ENCODE results near the gene SERHL2.
A peak's percentile ranks its signal among the peaks of the same experiment; 100 is the strongest.
"Not testable (repeated sequence)": the region's sequence is repeated elsewhere in the genome, so short reads cannot be mapped to it uniquely, and the experiment has no call there.

Gene SERHL2

GRCh38 chr22:42553475-42554361 lies at the start of gene SERHL2:
SERHL2 (plus strand) TSS chr22:42553956; CDS start chr22:42554021, 65 bp downstream.
- peak; percentile 74 for DNase-seq (ENCODE audit: low read depth, low spot score)

- DNase-seq (ENCODE audit: low read depth, low spot score) = not testable (repeated sequence)
Measured at GRCh38 chr22:42508327-42508974, 45.3 kb upstream of the SERHL2 start.

GRCh38 chr22:42508975-42509364 lies 44.8 kb upstream of the SERHL2 start:
- DNase-seq (ENCODE audit: low read depth, low spot score) = not testable (repeated sequence)

GRCh38 chr22:42509548-42509947 lies 44.2 kb upstream of the SERHL2 start:
- no peak for DNase-seq (ENCODE audit: low read depth, low spot score)

GRCh38 chr22:42511401-42511891 lies 42.3 kb upstream of the SERHL2 start:
- DNase-seq (ENCODE audit: low read depth, low spot score) = no peak

- not testable (repeated sequence) for DNase-seq (ENCODE audit: low read depth, low spot score)
Measured at GRCh38 chr22:42512273-42512990, 41.3 kb upstream of the SERHL2 start.

GRCh38 chr22:42514331-42514730 lies 39.4 kb upstream of the SERHL2 start:
- DNase-seq (ENCODE audit: low read depth, low spot score) = not testable (repeated sequence)

GRCh38 chr22:42515304-42515703 lies 38.5 kb upstream of the SERHL2 start:
- DNase-seq (ENCODE audit: low read depth, low spot score) = not testable (repeated sequence)

- no peak for DNase-seq (ENCODE audit: low read depth, low spot score)
Measured at GRCh38 chr22:42515896-42516295, 37.9 kb upstream of the SERHL2 start.

- not testable (repeated sequence) for DNase-seq (ENCODE audit: low read depth, low spot score)
Measured at GRCh38 chr22:42517103-42517502, 36.7 kb upstream of the SERHL2 start.

GRCh38 chr22:42518638-42519524 lies 34.9 kb upstream of the SERHL2 start:
- DNase-seq (ENCODE audit: low read depth, low spot score) = not testable (repeated sequence)

GRCh38 chr22:42519525-42520401 lies 34.0 kb upstream of the SERHL2 start, which contains the start of gene RRP7A:
RRP7A (minus strand) TSS chr22:42519796; CDS start chr22:42519786, 10 bp downstream.
- peak; percentile 60 for DNase-seq (ENCODE audit: low read depth, low spot score)

- no peak for DNase-seq (ENCODE audit: low read depth, low spot score)
Measured at GRCh38 chr22:42521228-42521546, 32.6 kb upstream of the SERHL2 start.

GRCh38 chr22:42522546-42522945 lies 31.2 kb upstream of the SERHL2 start:
- no peak for DNase-seq (ENCODE audit: low read depth, low spot score)

GRCh38 chr22:42528591-42529307 lies 25.0 kb upstream of the SERHL2 start:
- DNase-seq (ENCODE audit: low read depth, low spot score) = no peak

- DNase-seq (ENCODE audit: low read depth, low spot score) = peak; percentile 62
Measured at GRCh38 chr22:42529435-42529834, 24.3 kb upstream of the SERHL2 start.

GRCh38 chr22:42531401-42532084 lies 22.2 kb upstream of the SERHL2 start:
- DNase-seq (ENCODE audit: low read depth, low spot score) = not testable (repeated sequence)

- no peak for DNase-seq (ENCODE audit: low read depth, low spot score)
Measured at GRCh38 chr22:42533638-42533977, 20.1 kb upstream of the SERHL2 start.
